ENCODE results near the gene NUDT12.

Gene NUDT12

DNA sequence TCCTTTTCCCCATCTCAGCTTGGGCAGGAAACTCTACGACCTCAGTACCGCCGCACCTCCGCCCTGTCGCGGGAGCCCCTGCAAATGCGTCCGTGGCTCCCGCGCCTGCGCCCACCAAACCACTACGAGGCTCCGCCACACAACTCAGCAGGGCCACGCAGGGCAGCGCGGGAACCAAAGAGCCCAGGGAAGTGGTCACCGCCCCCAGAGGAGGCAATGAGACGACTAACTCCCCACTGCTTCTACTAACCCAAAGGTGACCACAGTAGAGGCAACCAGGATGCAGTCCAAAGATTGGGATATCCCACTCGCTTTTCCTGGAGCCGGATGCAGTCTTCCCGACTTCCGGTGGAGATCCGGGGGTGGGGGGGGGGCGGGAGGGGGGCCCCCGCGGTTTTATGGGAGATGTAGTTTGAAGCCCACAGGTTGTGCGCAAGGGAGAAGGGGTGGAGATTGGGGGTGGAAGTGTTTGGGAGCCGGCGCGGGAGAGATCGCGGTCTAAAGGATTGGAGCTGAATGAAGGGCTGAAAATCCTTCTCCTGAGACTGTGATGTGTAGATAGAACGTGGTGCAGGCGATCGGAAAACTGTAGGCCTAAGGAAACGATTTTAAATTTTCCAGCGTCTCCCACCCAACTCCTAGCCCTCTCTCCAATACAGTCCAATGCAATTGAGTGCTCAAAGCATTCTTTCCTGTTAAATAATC lies at the start of gene NUDT12:
Gene NUDT12, minus strand, starts transcription at position 337 of the 705 bp plus-strand sequence. CDS start 2,541 bp downstream, outside the sequence.
- peak; percentile 6 for DNase-seq

DNA sequence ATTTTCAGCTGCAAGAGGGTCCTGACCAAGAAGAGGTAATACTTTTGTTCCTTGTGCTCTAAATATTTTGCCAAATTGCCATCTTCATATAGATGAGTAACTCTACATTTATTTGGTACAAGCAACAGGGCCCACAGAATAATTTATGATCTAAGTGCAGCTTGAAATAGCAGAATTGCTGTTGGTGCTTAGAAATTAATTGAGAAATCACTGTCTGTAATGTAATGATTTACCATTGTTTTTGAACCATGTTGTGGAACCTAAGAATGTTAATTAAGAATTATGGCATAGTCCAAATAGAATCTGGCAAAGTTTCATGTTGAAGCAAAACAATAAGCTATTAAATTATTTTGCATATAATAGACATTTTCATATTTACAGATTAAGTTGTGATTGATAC lies 44.8 kb upstream of the NUDT12 start:
- DNase-seq = no peak

DNA sequence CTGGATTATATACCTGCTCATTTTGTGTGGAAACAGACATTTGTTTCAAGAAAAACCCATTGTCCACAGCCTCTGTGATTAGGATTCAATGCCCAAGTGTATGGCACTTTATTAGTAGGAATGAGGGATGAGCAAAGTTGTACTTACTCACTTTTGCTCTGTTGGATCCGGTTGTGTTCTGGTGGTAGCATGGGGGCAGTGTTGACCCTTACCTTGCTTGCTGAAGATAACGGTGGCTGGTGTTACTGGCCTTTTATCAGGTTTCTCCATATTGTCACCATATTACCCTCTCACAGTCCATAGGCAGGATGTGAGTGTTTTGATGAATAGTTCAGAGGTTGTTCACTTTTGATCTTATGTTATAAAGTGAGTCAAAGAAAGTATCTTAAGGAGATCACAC lies 42.7 kb upstream of the NUDT12 start:
- DNase-seq = no peak

DNA sequence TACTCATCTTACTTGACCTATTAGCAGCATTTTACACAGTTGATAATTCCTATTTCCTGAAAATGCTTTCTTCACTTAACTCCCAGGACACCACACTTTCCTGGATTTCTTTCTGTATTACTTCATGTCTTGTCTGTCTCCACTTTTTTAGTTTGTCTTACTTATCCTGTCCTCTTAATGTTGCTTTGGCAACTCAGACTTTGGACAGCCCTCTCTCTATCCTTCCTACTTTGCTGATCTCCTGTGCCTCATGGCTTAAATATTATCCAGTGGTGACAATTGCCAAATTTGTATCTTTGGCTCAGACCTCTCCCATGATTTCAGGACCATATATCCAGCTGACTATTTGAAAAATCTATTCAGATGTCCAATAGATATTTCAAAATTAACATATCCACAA lies 39.8 kb upstream of the NUDT12 start:
- DNase-seq = no peak

DNA sequence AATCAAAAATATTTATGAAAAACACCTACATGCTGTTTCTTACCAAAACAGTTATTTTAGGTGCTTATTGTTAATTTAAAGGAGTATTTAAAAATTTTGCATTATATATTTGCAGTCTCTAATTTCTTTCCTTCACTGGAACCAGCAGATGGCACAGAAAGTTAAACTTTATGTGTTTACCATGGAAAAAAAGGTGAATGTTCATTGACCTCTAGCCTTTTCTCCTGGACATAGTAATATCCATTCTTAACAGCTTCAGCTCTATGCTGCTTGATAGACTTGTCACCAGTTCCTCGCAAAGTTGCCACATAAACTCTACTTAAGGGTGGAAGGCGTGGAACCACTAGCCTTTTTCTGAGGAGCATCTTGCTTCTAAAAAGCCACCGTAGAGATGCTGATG lies 38.7 kb upstream of the NUDT12 start:
- no peak for DNase-seq

DNA sequence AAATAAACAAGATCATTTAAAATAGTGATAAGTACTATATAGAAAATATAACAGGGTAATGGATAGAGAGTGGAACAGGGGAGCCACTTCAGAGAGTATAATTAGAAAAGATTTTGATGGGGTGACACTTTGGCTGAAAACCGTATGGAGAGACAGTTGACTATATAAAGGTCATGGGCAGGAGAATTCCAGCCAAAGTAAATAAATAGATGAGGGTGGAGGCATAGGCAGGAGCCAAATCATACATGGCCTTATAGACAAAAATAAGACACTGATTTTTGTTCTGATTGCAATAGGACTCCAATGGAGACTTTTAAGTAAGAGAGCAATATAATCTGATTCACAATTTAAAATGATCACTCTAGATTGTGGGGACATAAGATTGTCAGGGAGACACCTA lies 37.5 kb upstream of the NUDT12 start:
- no peak for DNase-seq

DNA sequence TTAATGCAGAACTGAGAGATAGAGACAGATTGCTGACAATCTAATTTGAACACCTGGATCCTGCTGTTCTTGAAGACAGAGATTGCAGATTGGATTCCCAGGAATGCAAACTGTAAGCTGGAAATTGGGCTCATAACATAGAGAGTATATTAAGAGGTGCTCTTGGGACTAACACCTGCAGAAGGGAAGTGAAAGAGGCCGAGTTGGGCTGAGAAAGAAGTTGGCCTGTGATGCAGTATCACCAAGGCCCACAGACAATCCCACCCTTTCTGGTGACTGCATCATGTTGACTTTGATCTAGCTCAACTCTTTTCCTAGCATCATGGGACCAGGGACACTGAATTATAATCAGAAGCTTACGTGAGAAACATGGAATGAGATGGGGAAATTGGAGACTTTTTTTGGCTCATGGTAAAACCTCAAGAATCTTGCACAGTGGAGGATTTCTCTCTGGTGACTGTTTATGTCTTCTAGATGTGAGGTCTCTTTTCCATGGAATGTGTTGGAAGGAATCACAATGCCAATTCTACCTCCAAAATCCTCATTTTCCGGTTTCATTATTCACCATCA lies 36.5 kb upstream of the NUDT12 start:
- no peak for DNase-seq

DNA sequence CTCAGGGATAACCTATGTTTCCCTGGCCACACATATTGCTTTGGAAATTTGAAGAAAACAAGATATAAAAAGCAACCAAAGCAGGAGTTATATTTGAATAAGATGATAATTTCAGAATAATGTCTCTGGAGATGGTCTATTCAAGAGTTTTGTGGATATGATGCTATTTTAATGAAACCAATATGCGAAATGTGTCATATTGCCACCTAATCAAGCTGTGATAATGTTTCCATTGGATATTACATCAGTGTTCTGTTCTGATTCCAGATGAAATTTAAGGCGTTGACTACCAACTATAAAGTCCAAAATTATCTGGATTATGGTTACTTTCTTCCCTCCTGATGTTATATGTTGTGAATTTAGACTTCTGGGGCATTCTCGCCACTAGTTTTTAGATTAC lies 27.6 kb upstream of the NUDT12 start:
- DNase-seq = no peak

DNA sequence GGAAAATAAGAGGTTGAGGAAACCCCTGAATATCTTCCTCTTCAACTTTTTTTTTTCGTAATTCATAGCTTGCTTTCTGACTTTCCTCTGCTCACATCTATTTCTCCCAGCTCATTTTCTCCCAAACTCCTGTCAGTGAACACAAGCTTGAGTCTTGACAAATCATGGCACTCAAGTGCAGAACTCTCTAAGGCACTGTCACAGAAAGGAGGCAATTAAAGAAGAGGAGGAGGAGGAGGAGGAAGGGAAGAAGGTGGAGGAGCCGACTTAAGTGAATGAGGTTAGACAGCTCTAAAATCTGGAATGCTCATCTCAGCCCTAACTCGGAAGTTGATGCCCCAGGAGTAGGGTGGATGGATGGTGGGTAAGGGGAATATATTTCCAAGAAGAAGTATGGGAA lies 27.2 kb upstream of the NUDT12 start:
- no peak for DNase-seq

DNA sequence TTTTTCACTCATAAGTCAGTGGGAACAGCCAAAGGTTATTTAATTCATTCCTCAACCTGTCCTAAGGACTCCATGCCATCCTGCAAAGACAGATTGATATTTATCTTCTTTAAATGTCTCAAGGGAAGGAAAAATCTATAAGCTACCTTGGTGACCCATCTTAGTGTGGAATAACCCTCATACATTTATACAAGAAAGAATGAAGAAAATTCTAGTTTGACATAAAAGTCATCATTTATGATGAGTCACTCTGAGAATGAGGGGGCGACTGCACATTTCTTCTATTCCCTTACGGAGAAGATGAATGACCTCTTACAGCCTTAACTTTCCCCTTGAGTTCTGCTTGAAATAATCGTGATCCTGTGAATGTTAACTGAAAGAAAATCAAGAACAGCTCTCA lies 26.8 kb upstream of the NUDT12 start:
- no peak for DNase-seq

DNA sequence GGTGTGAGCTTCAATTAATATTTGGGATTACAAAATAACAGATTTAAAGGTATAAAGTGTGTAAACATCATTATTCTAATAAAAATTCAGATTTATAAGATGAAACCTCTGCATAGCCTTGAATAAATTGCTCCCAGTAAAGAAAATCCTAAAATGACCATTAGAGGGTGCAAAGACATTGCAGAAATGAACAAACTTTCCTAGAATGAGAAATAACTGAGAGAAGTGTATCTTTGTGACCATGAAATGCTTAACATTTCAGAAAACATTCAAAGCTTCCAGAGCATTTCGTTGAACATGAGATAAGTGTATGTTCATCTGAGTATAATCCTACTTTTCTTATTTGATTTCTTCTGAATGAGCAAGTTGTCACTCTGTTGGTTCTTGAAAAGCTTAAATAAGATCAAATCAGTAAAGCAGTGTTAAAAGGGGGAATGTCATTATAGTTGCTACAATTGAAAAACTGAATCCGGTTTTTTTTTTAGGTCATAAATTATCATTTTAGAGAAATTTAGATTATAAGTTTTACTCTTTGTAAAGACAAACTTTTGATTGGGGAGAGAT lies 24.7 kb upstream of the NUDT12 start:
- DNase-seq = no peak

DNA sequence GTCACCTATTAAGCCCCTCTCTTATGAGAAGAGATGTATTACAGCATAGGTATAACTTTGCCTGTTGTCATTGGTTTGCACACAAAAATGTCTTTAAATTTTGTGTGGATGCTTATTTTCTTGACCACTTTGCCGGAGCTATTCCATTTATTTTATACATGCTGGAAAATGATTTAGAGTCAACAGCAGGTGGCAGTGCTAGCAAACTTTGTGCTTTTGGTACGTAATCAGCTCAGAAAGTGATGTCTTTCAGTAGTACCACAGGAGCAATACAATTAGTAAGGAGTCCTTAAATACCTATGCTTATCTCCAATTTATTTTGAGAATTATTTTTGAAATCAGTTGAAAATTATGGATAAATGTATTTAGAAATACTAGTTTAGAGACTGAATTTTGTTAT lies 19.8 kb upstream of the NUDT12 start:
- no peak for DNase-seq

DNA sequence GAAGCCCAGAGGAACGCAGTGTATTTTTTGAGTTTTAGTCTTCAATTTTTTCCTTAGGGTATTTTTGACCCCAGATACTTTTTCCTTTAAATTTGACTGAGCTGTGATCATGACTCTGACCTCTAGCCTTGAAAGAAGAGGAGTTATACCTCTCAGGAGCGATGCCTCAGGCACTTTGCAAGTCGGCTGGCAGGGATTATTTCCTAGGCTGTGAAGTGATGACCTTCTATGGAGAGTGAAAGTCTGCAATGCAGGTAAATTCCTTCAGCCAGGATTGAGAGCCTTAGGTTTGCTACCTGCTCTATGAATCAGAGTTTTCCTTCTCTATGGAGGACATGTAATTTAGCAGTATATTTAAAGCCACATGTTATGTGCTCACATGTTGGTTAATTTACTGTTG lies 10.8 kb upstream of the NUDT12 start:
- DNase-seq = no peak

DNA sequence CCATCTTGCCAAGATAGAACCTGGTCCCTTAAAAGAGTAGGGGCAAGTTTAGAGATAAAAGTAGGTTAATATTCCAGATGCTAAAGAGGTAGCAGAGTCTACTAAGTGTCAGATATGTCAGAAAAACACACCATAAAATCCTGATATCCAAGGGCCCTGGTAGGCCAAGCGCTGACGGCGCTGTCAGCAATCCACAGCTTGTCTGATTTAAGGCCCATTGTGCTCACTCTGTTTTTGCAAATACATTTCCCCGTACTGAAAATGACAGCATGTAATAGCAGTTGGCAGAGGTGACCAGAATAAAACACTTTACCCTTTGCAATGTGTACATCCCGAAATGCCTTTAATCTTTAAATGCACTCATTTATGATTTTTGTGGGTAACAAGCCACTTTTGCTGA lies 9.9 kb upstream of the NUDT12 start:
- DNase-seq = no peak

DNA sequence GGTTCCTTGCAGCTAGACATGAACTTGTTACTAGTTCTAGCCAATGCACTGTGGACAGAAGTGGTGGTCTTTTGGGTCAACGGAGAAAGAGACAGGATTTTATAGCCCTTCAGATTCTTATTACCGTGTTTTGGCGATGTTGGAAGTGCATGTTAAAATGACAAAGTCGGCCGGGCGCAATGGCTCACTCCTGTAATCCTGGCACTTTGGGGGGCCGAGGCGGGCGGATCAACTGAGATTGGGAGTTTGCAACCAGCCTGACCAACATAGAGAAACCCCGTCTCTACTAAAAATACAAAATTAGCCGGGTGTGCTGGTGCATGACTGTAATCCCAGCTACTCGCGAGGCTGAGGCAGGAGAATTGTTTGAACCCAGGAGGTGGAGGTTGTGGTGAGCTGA lies 9.1 kb upstream of the NUDT12 start:
- DNase-seq = no peak

DNA sequence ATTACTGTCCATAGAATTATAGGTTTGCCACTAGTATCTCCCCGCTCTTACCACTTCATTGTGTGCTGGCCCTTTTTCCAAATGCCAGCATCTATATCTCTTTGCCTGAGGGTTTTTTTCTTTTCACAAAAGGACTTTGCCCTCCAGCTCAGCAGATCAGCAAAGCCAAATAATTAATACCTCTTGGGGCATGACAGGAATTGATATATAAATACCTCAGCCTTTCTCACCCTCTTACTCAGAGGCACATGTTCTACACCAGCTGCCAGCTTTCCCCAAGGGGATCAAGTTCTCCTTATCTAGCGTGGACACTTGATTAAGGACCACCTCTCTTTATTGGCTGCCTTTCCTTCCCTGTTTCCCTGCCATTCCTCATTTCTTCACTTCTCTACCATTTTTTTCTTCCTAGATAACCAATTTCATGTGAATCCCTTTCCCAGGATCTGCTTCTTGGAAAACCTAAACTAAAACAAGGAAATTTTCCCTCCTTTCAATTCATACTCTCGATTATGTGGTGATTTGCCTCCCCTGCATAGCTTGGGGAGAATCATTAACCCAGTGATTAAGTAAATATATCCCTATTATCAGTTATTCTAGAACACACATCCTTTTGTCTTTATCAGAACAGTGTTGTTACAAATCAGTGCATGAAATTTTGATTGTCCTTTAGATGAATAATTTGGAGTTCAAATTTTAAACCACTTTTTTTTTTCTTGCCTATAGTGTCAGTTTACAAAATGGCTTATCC lies 6.9 kb upstream of the NUDT12 start:
- no peak for DNase-seq

DNA sequence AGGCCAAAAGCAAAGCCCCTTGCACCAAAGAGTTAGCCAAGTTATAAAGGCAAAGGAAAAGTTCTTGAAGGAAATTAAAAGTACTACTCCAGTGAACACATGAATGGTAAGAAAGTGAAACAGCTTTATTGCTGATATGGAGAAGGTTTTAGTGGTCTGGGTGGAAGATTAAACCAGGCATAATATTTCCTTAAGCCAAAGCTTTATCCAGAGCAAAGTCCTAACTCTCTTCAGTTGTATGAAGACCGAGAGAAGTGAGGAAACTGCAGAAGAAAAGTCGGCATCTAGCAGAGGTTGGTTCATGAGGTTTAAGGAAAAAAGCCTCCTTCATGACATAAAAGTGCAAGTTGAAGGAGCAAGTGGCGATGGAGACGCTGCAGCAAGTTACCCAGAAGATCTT lies 3.1 kb upstream of the NUDT12 start:
- no peak for DNase-seq

DNA sequence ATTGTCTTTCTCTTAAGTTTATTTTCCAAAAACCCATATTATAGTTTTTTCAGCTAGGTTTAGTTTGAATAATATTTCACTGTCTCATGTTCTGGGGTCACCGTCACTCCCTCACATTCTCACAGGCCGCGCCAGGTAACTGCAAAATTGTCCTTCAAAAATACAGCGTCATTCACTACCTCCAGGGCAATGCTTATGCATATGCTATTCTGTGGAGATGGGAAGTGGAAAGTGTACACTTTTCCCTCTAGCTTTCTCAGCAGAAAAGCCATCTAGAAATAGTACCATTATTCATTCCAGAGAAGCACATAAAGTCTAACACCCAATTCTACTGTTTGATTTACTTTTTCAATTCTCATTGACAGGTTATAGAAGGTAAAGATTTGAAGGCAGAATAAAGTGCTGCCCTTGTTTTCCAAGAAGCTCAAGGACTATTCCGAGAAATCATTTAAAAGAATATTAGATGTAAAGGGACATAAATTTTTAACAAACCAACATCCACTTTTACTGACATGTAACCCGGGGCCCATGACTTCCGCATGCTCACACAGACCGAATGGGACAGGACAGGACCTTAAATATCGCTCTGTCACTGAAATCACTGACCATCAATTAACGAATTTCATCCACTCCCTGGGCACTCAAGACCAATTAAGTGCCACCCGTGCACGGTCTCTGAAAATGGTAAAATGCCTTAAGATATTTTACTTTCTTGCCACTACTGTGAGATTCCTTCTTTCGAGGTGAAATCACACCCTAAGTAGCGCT lies 720 bp downstream of the NUDT12 start:
- no peak for DNase-seq

DNA sequence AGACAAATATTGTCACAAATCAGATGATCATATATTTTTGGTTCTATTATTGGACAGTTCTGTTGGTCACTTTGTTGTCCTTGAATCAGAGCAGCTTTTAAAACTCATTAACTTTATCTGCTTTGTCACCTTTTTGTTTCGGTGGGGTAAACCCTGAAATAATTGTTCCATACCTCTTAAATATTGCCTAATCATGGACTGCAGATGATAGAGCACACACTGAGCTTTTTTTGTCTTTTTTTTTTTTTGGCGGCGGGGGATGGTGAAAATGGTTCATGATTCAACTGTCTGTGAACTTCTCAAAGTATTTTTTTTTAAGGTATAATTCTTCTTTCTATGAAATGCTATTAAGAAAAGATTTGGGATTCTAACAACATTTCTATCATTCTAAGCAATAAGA lies 1.8 kb downstream of the NUDT12 start:
- no peak for DNase-seq

DNA sequence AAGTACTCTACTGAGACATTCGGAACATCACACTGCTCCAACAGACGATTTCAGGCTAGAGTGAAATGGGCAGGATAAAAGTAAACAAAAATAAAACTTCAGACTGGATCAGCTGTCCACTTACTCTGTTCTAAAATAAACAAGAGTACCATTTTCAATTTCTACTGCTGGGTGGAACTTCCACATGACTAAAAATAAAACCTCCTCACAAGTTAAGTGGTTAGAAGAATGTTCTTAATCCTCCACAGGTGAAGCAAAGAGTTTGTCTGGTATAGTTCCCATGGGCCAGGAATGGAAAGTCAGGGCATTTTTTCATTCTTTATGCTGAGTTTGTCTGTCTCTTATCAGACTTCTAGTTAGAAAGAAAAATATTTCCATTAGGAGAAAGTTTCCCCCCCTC lies 15.7 kb downstream of the NUDT12 start:
- no peak for DNase-seq

DNA sequence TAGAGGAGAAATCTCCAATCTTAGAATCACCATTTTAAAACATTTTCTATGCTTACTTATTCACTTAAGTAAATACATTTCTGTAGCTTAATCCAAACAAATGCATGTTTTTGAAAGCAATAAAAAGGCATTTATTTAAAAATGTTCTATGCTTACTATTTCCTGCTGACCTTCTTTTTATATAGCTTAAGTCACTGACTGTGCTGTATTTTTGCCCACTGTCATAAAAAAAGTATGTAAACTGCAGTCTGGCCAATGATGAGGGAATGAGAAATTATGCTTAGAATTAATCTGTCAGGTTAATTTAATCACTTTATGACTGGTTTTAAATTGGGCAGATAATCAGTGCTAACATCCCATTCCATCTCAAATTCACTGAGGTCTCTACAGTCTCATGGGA lies 20.1 kb downstream of the NUDT12 start:
- no peak for DNase-seq

DNA sequence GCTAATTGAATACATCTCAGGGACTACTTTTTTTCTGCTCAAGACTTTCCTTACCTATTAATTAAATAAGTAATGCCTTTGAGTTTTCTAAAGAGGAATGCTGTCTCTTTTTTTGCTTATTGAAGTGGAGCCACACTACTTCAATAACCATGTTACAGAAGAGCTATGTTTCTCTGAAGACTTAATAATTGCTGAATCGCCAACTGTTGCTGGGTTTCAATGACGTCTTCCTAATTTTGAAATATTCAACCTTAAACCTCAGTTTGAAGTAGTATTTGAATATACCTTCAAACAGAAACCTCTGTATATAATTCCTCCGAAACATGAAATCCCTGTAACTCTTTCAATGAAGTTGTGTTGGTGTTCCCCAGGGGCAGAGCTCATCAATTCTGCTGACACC lies 21.0 kb downstream of the NUDT12 start:
- DNase-seq = no peak

DNA sequence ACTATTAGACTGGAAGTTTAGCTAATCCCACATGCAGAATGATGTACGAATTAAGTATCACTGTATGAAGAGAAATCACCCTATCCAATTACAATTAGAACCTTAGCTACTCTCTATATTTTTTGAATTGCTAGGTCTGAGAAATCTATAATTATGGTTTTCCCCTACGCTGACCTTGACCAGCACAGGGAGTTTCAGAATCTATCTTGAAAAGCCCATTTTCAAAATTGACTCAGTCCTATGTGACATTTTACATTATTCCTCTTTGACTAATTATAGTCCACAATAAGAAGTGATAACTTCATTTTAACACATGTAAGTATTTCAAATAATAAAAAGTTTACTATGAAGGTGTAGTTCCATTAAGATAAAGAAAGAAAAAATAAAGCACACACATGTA lies 21.5 kb downstream of the NUDT12 start:
- no peak for DNase-seq
